ENCODE results near the gene CHRNG. TPM values are rescaled to one million over a fixed set of nuclear protein-coding genes. Genes with fewer than 3 reads are reported as not detected.
"Not testable (repeated sequence)": the region's sequence is repeated elsewhere in the genome, so short reads cannot be mapped to it uniquely, and the experiment has no call there.

CHRNG gene
- total RNA-seq, 1 donor, result not detected

DNA sequence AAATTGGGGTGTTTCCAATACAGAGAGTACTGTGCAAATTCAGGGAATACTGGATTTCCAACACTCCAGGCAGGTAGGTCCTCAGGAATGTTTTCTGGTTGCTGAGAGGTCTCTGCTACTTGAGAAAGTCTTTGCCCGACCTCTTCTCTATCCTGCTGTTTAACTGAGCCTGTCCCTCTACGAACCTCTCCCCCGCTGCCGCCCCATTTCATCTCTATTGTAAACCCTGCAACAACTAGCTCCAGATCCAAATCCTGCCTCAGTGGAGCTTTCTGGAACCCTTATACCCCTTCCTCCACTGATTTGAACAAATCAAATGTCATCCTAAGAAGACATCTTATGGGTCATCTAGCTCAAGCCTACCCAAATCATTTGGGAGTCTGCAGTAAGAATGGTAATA is 12.3 kb downstream of the CHRNG start:
- DNase-seq (ENCODE audit: low read depth), result no peak
- no peak for TF ChIP-seq CTCF (IDR thresholded peaks at IDR 0.05; ENCODE audit: insufficient read depth, low read length)
- peak overlapping the region; percentile 95 for H3K4me3 ChIP-seq (ENCODE audit: low read depth, low read length)

- no peak for DNase-seq (ENCODE audit: low read depth)
- H3K4me3 ChIP-seq (ENCODE audit: low read depth, low read length), result no peak overlapping the region
- no peak for TF ChIP-seq CTCF (IDR thresholded peaks at IDR 0.05; ENCODE audit: insufficient read depth, low read length)
Observed at GRCh38 chr2:232556426-232556825, 16.9 kb downstream of the CHRNG start.

GRCh38 chr2:232562515-232563151 is 23.1 kb downstream of the CHRNG start:
- DNase-seq (ENCODE audit: low read depth), result no peak
- TF ChIP-seq CTCF (IDR thresholded peaks at IDR 0.05; ENCODE audit: insufficient read depth, low read length), result no peak
- H3K4me3 ChIP-seq (ENCODE audit: low read depth, low read length), result no peak overlapping the region

DNA sequence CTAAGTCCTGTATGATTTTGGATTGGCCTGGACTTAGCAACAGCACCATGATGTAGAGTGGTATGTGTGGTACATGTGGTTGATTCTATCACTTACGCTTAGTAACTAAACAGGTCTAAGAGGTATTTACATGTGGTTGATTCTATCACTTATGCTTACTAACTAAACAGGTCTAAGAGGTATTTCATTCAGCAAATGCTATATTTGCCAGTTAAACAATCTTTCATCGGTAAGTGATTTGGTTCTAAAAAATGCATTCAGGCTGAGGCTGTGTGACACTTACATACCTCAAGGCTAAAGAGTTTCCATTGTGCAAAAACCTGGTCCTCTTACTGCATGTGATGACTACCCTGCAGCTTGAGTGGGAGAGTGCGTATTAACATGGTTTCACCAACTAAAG is 24.1 kb downstream of the CHRNG start:
- TF ChIP-seq CTCF (IDR thresholded peaks at IDR 0.05; ENCODE audit: insufficient read depth, low read length), result no peak
- DNase-seq (ENCODE audit: low read depth), result peak; percentile 28
- H3K4me3 ChIP-seq (ENCODE audit: low read depth, low read length), result no peak overlapping the region

DNA sequence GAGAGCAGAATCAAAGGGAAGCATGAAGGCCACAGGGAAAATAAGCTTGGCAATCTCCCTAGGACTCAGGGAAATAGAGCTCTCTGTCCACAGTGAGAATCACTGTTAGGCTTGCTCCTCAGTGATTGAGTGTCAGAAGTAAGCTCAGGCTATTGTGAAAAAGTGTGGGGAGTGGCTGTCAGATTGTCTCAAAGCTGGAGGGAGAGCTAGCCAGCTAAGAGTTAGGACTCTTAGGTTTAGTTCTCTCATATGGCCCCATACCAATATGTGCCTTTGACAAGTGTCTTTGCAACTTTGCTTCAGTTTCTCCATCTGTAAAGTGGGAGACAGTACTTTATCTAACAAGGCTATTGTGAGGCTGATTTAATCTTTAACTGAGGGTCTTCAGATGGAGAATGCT is 28.2 kb downstream of the CHRNG start:
- no peak for TF ChIP-seq CTCF (IDR thresholded peaks at IDR 0.05; ENCODE audit: insufficient read depth, low read length)
- peak; percentile 31 for DNase-seq (ENCODE audit: low read depth)
- no peak overlapping the region for H3K4me3 ChIP-seq (ENCODE audit: low read depth, low read length)

GRCh38 chr2:232568161-232568560 is 28.7 kb downstream of the CHRNG start:
- no peak for TF ChIP-seq CTCF (IDR thresholded peaks at IDR 0.05; ENCODE audit: insufficient read depth, low read length)
- no peak overlapping the region for H3K4me3 ChIP-seq (ENCODE audit: low read depth, low read length)
- DNase-seq (ENCODE audit: low read depth), result peak; percentile 94

DNA sequence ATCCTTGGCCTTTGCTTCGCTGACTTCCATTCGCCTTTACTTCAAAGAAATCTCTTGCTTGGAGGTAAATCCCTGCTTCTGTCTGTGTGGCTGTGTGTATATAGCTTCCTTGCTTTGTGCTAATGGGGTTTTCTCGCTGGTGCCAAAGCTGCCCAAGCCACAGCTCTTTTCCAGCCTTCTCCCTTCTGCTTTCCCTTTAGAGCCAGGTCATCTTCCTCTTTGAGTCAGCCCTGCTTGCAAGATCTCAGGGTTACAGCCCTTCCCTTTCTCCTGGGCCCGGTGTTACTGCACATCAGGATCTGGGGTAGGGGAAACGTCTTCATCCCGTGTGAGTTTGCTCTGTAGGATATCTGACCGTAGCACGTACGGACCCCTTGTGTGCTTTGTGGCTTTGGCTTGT is 30.0 kb downstream of the CHRNG start:
- no peak overlapping the region for H3K4me3 ChIP-seq (ENCODE audit: low read depth, low read length)
- no peak for TF ChIP-seq CTCF (IDR thresholded peaks at IDR 0.05; ENCODE audit: insufficient read depth, low read length)
- no peak for DNase-seq (ENCODE audit: low read depth)

DNA sequence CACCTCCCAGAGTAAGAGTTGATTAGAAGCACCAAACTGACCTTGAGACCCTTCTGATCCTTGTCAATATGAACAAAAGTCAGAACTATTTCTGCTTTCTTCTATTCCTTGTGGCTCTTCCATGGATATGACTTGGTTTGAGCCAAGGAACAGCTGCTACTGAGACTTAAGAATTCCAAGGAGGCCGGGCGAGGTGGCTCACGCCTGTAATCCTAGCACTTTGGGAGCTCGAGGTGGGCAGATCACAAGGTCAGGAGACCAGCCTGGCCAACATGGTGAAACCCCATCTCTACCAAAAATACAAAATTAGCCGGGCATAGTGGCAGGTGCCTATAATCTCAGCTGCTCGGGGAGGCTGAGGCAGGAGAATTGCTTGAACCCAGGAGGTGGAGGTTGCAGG is 31.0 kb downstream of the CHRNG start:
- DNase-seq (ENCODE audit: low read depth), result not testable (repeated sequence)

More for the DNA sequence above, 31.0 kb downstream of the CHRNG start:
- H3K4me3 ChIP-seq (ENCODE audit: low read depth, low read length), result not testable (repeated sequence)
